Ishikawa (cell line): ENCODE data around the gene CCDC93.

ENCODE experiments used
- CEBPB ChIP-seq: IDR thresholded peaks from 2 replicates; pipeline ENCODE4 v1.6.1; 2012
- CREB1 ChIP-seq: IDR thresholded peaks from 2 replicates; pipeline ENCODE4 v1.6.1; 2012; ENCODE audit warnings: low read depth
- EGR1 ChIP-seq: IDR thresholded peaks from 2 replicates; pipeline ENCODE4 v1.6.1; 2012
- EP300 ChIP-seq: IDR thresholded peaks from 2 replicates; pipeline ENCODE4 v1.6.1; 2012; ENCODE audit warnings: borderline replicate concordance
- FOXM1 ChIP-seq: IDR thresholded peaks from 2 replicates; pipeline ENCODE4 v1.6.1; 2012; ENCODE audit warnings: low read depth, borderline replicate concordance
- NFIC ChIP-seq: IDR thresholded peaks from 2 replicates; pipeline ENCODE4 v1.6.1; 2012
- RAD21 ChIP-seq: IDR thresholded peaks from 2 replicates; pipeline ENCODE4 v1.6.1; 2012; ENCODE audit warnings: low read depth
- TAF1 ChIP-seq: IDR thresholded peaks from 2 replicates; pipeline ENCODE4 v1.6.1; 2012; ENCODE audit warnings: low read depth, mild to moderate bottlenecking
- TCF12 ChIP-seq: IDR thresholded peaks from 2 replicates; pipeline ENCODE4 v1.6.1; 2012; ENCODE audit warnings: low read depth
- TEAD4 ChIP-seq: IDR thresholded peaks from 2 replicates; pipeline ENCODE4 v1.6.1; 2012
- YY1 ChIP-seq: IDR thresholded peaks from 2 replicates; pipeline ENCODE4 v1.6.1; 2012; ENCODE audit warnings: low read depth
- ZBTB7A ChIP-seq: IDR thresholded peaks from 2 replicates; pipeline ENCODE4 v1.6.1; 2012; ENCODE audit warnings: low read depth
- TF ChIP-seq, protein P1 (sequence below): IDR thresholded peaks from 2 replicates; pipeline ENCODE4 v1.6.1; 2012; ENCODE audit warnings: low read depth, mild to moderate bottlenecking
- TF ChIP-seq, protein P2 (sequence below): IDR thresholded peaks from 2 replicates; pipeline ENCODE4 v1.6.1; 2012
- TF ChIP-seq, protein P3 (sequence below): IDR thresholded peaks from 2 replicates; pipeline ENCODE4 v1.6.1; 2012

CCDC93 gene

GRCh38 chr2:117977696-117978095 lies 36.2 kb downstream of the CCDC93 start:
- TF ChIP-seq RAD21 (no peak), ZBTB7A (no peak), CREB1 (no peak), CEBPB (no peak), TCF12 (no peak), EP300 (no peak), TEAD4 (no peak), FOXM1 (no peak), EGR1 (no peak), TAF1 (no peak), NFIC (no peak), YY1 (no peak)
- TF ChIP-seq, protein P1, sequence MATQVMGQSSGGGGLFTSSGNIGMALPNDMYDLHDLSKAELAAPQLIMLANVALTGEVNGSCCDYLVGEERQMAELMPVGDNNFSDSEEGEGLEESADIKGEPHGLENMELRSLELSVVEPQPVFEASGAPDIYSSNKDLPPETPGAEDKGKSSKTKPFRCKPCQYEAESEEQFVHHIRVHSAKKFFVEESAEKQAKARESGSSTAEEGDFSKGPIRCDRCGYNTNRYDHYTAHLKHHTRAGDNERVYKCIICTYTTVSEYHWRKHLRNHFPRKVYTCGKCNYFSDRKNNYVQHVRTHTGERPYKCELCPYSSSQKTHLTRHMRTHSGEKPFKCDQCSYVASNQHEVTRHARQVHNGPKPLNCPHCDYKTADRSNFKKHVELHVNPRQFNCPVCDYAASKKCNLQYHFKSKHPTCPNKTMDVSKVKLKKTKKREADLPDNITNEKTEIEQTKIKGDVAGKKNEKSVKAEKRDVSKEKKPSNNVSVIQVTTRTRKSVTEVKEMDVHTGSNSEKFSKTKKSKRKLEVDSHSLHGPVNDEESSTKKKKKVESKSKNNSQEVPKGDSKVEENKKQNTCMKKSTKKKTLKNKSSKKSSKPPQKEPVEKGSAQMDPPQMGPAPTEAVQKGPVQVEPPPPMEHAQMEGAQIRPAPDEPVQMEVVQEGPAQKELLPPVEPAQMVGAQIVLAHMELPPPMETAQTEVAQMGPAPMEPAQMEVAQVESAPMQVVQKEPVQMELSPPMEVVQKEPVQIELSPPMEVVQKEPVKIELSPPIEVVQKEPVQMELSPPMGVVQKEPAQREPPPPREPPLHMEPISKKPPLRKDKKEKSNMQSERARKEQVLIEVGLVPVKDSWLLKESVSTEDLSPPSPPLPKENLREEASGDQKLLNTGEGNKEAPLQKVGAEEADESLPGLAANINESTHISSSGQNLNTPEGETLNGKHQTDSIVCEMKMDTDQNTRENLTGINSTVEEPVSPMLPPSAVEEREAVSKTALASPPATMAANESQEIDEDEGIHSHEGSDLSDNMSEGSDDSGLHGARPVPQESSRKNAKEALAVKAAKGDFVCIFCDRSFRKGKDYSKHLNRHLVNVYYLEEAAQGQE = no peak
- TF ChIP-seq, protein P2, sequence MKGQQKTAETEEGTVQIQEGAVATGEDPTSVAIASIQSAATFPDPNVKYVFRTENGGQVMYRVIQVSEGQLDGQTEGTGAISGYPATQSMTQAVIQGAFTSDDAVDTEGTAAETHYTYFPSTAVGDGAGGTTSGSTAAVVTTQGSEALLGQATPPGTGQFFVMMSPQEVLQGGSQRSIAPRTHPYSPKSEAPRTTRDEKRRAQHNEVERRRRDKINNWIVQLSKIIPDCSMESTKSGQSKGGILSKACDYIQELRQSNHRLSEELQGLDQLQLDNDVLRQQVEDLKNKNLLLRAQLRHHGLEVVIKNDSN = no peak
- TF ChIP-seq, protein P3, sequence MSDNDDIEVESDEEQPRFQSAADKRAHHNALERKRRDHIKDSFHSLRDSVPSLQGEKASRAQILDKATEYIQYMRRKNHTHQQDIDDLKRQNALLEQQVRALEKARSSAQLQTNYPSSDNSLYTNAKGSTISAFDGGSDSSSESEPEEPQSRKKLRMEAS = no peak

- TF ChIP-seq, protein P2 = no peak
- TF ChIP-seq NFIC = no peak
- no peak for TF ChIP-seq TCF12
- TF ChIP-seq, protein P3 = no peak
- no peak for TF ChIP-seq ZBTB7A
- TF ChIP-seq RAD21 = no peak
- TF ChIP-seq CREB1 = no peak
- TF ChIP-seq, protein P1 = no peak
- no peak for TF ChIP-seq EGR1
- TF ChIP-seq EP300 = no peak
- TF ChIP-seq TEAD4 = no peak
- TF ChIP-seq TAF1 = no peak
- no peak for TF ChIP-seq CEBPB
- no peak for TF ChIP-seq FOXM1
- TF ChIP-seq YY1 = no peak
These were observed 37.3 kb downstream of the CCDC93 start for GRCh38 chr2:117976581-117976980.

GRCh38 chr2:117973498-117974082 lies 40.3 kb downstream of the CCDC93 start:
- TF ChIP-seq TAF1 (no peak), YY1 (no peak), EGR1 (no peak)
- TF ChIP-seq, protein P2 = no peak
- TF ChIP-seq, protein P3 = no peak

DNA sequence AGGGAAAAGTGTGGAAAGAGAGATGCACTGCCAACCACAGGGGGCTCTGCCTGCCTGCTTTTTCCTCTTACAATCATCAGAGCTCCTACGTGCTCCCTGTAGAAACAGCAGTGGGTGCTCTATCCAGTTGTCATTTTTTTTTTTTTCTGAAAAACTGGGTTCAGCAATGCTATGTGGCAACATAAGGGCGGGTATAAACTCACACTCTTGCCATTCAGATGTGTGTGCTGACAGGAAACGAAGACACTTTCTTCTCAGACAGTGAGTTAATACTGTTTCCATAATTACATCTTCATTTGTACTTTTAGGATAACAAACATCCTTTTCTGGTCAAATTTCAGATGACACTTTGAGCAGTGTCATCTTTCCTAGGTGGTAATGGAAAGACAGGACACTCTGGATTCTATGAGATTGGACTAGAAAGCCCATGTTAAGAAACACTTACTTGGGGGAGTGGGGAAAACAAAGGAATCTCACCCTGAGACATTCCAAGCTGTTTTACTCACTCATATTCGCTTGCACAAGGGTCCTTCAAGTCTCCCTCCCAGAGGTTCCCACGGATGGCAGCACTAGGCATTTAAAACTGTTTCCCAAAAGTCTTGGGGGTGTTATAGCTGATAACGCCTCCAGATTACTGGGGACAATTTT lies 41.3 kb downstream of the CCDC93 start:
- TF ChIP-seq NFIC (no peak), RAD21 (no peak), TEAD4 (no peak), CEBPB (no peak), TCF12 (no peak), EP300 (no peak), EGR1 (no peak), FOXM1 (no peak), TAF1 (no peak), YY1 (no peak)
- TF ChIP-seq, protein P3 = no peak

DNA sequence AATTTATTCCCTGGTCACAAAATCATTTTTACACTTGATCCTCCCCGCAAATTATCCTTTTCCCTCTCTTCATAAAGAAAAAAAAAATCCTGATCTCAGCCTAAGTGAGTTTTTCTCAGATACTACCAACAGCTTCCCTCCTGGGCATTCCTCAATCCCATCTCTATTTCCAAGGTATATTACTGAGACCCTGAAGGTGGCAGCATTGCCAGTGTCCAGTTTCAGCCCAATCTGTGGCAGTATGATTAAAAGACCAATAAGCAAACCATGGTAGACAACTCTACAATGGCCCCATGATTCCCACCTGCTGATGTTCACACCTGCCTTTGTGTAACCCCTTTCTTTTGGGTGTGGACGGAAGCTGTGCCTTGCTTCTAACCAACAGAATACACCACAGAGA lies 45.1 kb downstream of the CCDC93 start:
- no peak for TF ChIP-seq NFIC
- TF ChIP-seq CREB1 = no peak
- TF ChIP-seq, protein P2 = no peak
- no peak for TF ChIP-seq TEAD4
- no peak for TF ChIP-seq TAF1
